Measurements from ENCODE around the gene DNAAF8.

Gene DNAAF8

DNA sequence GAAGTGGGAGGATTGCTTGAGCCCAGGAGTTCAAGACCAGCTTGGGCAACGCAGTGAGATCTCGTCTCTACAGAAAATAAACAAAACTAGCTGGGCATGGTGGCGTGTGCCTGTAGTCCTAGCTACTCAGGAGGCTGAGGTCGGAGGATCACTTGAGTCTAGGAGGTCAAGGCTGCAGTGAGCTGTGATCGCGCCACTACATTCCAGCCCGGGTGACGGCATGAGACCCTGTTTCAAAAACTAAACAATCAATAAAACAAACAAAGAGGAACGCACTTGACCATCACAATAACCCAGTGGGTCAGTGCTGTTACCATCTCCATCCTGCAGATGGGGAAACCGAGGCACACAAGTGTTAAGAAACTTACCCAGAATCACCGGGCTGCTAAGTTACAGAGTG is 18.9 kb downstream of the DNAAF8 start:
- DNase-seq: no peak

- no peak for DNase-seq
Measured at GRCh38 chr16:4754865-4755264, 20.5 kb downstream of the DNAAF8 start.

- no peak for DNase-seq
Measured at GRCh38 chr16:4755687-4756086, 21.4 kb downstream of the DNAAF8 start.

DNA sequence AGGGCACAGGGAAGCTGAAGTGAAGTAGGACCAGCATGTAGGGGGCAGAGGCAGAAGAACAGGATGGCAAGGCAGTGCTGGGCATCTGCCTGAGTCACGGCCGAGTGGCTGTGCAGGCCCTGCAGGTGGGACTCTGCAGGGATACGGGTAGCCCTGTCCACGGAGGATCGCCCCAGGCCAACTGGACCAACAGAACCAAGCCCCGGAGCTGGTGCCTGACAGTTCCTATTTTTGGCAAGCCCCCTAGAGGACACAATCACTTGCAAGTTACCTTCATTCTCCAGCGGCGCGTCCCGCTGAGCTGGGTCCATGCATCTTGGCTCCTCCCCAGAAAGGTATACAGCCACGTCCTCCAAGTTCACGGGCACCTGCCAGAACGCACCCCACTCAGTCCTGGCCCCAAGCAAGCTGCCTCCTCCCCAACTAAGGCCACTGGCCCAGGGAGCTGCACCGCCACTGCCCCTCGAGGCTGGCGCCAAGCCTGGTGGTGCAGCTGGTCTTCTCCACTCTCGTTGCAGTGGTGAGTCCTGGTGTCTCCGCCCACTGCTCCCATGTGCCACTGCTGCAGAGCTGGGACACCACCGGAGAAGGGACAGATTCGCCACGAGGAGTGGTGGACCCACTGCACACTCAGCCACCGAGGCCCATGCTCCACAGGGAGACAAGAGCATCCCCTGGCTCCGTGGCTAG is 26.0 kb downstream of the DNAAF8 start:
- no peak for DNase-seq

DNA sequence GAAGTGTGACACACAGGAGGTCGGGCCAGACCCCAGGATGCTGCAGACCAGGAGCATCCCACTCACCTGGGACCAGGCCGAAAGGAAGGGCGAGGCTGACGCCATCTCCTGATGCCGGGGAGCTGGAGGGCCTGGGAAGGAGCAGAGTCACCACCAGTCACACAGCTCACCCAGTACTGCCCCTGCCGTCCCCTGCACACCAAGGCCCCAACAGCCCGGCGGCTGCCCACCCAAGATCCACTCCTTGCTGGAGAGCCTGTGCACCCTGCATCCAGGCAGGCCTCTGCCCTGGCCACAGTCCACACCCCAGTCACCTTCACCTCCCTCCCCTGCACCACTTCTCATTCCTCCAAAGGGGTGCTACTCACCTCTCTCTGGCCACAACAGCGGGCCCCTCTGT is 27.9 kb downstream of the DNAAF8 start:
- no peak for DNase-seq

- no peak for DNase-seq
Measured at GRCh38 chr16:4763791-4764190, 29.5 kb downstream of the DNAAF8 start.

GRCh38 chr16:4765511-4766474 is 31.5 kb downstream of the DNAAF8 start:
- no peak for DNase-seq

DNA sequence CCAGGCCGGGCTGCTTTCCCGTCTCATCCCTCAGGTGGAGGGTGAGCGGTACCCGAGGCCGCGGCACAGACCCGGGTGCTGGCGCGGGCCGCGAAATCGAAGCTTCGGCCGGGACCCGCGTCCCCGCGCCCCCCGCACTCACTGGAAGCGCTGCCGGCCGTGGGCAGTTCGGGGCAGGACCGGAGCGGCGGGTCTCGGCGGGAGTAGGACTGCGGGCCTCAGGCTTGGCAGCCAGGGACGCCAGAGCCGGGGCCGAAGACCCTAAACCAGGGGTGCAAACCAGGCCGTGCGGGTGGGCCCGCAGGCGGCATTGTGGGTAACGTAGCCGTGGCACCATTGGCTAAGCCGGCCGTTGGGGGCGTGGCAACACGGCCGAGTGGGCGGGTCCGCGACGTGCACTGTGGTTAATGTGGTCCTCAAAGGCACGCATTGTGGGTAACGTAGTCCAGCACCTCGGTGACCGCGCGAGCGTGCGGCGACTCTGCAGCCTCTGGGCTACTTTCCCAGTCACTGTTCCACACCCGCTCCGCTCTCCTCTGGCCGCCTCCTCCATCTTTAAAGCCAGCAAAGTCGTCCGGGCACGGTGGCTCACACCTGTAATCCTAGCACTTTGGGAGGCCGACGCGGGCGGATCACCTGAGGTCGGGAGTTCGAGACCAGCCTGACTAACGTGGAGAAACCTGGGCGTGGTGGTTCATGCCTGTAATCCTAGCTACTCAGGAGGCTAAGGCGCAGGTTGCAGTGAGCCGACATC is 32.7 kb downstream of the DNAAF8 start, which contains the start of gene ZNF500:
TSS of gene ZNF500 (minus strand) at position 288 of the 754 bp plus-strand sequence. CDS start 1,184 bp downstream, outside the sequence.
- peak; percentile 98 for DNase-seq

- DNase-seq: no peak
Measured at GRCh38 chr16:4767872-4768548, 33.7 kb downstream of the DNAAF8 start.

DNA sequence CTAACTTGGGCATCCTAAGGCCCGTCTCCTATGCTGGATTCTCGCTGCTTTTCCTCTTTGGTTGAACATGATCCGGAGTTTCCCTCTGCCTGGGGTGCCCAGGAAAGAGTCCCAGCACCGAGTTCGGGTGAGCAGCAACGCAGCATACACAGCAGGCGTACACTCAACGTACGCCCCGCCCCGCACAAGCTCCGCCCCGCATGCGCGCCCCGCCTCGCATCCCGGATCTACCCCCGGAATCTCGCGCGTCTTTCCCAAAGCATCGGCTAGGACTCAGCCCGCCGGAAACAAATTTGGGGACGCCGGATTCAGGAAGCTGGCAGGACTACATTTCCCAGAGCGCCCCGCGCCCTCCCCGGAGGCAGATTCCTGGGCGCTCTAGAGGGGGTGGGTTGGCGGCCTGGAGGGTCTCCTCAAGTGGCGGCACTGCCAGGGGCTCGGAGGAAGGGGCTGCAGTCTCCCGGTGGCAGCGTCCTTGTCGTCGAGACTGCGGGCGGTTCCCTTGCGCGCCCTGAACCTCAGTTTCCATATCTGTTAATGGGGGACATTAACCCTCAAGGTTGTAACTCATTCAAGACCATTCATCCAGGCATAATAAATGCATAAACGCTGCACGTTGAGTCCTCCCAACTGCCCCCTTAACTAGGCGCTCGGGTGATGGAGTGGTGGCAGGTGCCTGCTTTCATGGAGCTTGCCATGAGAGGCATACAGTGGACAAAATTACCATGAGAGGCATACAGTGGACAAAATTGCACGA is 34.4 kb downstream of the DNAAF8 start:
- DNase-seq: peak; percentile 98

GRCh38 chr16:4769306-4769638 is 34.9 kb downstream of the DNAAF8 start:
- no peak for DNase-seq

GRCh38 chr16:4771646-4772045 is 37.3 kb downstream of the DNAAF8 start:
- DNase-seq: no peak

- no peak for DNase-seq
Measured at GRCh38 chr16:4772351-4772750, 38.0 kb downstream of the DNAAF8 start.

DNA sequence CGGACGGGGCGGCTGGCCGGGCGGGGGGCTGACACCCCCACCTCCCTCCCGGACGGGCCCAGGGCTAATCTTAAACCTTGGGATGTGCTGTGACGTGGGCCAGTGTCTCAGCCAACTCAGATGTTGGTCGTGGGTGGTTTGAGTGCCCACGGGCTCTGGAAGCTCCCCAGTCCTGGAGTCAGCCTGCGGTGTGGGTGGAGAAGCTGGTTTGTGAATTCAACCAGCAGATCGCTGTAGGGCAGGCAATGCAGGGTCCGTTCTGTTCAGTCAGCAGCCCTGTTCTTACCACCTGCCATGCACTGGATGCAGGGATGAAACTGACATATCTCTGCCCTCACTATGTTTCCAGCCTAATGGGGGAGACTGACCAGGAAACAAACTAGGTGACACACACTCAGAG is 40.7 kb downstream of the DNAAF8 start:
- DNase-seq: no peak

- no peak for DNase-seq
Measured at GRCh38 chr16:4776141-4776705, 41.9 kb downstream of the DNAAF8 start.

DNA sequence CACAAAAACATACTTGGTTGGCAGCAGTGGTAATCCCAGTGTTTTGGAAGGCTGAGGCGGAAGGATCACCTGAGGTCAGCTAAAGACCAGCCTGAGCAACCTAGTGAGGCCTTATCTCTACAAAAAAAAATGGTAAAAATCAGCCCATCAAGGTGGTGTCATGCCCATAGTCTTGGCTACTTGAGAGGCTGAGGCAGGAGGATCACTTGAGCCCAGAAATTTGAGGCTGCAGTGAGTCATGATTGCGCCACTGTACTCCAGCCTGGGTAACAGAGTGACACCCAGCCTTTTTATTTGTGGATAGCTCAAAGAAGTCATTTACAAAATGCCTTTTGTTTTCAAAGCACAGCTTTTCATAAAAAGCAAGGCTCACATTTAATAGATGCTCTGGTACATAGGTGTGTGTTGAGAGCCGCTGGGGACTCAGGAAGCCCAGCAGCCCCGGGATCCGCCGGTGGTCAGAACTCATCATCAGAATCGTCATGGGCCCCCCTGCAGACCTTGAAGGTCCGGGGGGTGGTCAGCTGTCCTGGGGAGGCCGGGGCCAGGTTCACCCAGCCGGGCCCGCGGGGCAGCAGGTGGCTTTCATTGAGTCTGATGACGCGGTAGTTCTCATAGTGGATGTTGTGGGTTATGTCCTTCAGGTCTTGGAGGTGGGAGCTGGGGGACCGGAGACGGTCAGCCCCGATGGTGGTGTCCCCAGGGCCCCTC is 43.2 kb downstream of the DNAAF8 start:
- no peak for DNase-seq

DNA sequence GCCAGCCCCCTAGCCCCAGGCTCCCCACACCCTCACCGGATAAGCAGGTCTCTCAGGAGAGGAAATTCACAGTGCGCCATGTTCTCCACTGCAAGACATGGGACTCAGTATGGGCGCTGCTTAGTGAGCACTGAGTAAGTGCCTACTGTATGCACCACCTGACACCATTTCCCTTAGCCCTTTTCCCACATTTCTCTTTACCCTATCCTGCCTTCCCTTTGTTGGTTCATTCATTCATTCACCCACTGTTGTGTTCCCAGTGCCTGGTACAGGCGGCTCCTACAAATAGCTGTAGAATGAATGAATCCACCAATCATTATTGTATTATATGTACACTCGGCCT is 43.7 kb downstream of the DNAAF8 start:
- no peak for DNase-seq

- DNase-seq: no peak
Measured at GRCh38 chr16:4780235-4780634, 45.9 kb downstream of the DNAAF8 start.

GRCh38 chr16:4783251-4783950 is 49.1 kb downstream of the DNAAF8 start:
- no peak for DNase-seq

DNA sequence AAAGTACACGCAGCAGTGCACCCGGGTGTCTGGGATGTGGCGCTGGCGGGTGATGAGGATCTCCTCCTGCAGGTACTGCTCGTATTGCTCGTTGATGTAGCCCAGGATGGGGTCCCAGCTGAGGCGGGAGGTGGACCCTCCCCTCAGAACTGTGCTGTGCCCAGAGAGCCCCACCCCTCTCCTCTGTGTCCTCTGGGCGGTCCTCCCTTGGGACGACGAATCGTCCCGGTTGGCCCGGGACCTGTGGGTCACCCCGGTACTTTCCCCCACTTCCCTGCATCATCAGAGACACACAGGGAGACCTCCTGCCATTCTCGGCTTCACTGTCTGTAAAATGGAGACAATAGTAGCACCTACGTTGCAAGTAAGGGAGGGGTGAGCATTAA is 49.6 kb downstream of the DNAAF8 start:
- DNase-seq: no peak
